ENCODE measurements around the gene HLA-DRB5.

GRCh38 chr6:32565511-32565910 is 35.4 kb upstream of the HLA-DRB5 start:
- TF ChIP-seq YY1 (IDR thresholded peaks at IDR 0.05; ENCODE audit: insufficient read depth, insufficient read length) (no peak), ZNF274 (IDR thresholded peaks at IDR 0.05; ENCODE audit: low read depth, low read length) (no peak), SUZ12 (IDR thresholded peaks at IDR 0.05; ENCODE audit: extremely low read depth, insufficient read depth, insufficient read length) (no peak)

Data from NT2/D1 (cell line).